ENCODE measurements around the gene SLC1A4.

DNA sequence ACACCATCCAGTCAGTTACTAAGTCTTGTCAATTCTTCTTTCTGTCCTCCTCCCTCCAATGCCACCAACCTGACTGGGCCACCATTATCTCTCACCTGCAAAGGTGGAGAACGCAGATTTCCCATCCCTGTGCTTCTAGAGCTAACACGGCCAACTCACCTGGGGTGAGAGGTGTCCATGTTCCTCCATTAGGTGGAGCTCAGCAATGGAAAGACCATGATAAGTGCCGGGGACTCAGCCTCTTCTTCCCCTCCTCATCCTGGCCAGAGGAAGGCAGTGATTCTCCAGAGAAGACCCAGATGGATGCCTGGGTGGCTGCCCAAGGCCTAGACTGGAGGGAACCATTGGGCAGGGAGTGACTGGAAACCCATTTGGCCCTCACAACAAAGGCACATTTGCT, 48.1 kb upstream of the SLC1A4 start:
- TF ChIP-seq TAF1 (IDR thresholded peaks at IDR 0.05; ENCODE audit: borderline replicate concordance, insufficient read depth, low read length) (no peak), POLR2AphosphoS5 (IDR thresholded peaks at IDR 0.05; ENCODE audit: low read depth, low read length) (no peak), SIN3A (IDR thresholded peaks at IDR 0.05; ENCODE audit: borderline replicate concordance, insufficient read depth, low read length) (no peak), FOXP2 (optimal IDR thresholded peaks at IDR 0.05; ENCODE audit: borderline replicate concordance, extremely low read depth, extremely low read length, insufficient read depth) (no peak)
- TF ChIP-seq, protein P1, sequence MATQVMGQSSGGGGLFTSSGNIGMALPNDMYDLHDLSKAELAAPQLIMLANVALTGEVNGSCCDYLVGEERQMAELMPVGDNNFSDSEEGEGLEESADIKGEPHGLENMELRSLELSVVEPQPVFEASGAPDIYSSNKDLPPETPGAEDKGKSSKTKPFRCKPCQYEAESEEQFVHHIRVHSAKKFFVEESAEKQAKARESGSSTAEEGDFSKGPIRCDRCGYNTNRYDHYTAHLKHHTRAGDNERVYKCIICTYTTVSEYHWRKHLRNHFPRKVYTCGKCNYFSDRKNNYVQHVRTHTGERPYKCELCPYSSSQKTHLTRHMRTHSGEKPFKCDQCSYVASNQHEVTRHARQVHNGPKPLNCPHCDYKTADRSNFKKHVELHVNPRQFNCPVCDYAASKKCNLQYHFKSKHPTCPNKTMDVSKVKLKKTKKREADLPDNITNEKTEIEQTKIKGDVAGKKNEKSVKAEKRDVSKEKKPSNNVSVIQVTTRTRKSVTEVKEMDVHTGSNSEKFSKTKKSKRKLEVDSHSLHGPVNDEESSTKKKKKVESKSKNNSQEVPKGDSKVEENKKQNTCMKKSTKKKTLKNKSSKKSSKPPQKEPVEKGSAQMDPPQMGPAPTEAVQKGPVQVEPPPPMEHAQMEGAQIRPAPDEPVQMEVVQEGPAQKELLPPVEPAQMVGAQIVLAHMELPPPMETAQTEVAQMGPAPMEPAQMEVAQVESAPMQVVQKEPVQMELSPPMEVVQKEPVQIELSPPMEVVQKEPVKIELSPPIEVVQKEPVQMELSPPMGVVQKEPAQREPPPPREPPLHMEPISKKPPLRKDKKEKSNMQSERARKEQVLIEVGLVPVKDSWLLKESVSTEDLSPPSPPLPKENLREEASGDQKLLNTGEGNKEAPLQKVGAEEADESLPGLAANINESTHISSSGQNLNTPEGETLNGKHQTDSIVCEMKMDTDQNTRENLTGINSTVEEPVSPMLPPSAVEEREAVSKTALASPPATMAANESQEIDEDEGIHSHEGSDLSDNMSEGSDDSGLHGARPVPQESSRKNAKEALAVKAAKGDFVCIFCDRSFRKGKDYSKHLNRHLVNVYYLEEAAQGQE (IDR thresholded peaks at IDR 0.05; ENCODE audit: insufficient read depth in 1 of 2, low read depth in 2 of 2, low read length in 2 of 2) = no peak
